NCI-H1105 (cell line): ENCODE measurements around the gene ZNF618.
A peak's percentile ranks its signal among the peaks of the same experiment; 100 is the strongest.
"Not testable (repeated sequence)": the region's sequence is repeated elsewhere in the genome, so short reads cannot be mapped to it uniquely, and the experiment has no call there.

Experiments used
- DNase-seq: peaks from one replicate; lab custom pipeline; 2025; lab: John Stamatoyannopoulos, UW

ZNF618 gene

GRCh38 chr9:113988385-113989016, 112.4 kb downstream of the ZNF618 start:
- no peak for DNase-seq

GRCh38 chr9:113989017-113989713, 113.1 kb downstream of the ZNF618 start:
- no peak for DNase-seq

GRCh38 chr9:113989714-113990569, 113.8 kb downstream of the ZNF618 start:
- no peak for DNase-seq

DNA sequence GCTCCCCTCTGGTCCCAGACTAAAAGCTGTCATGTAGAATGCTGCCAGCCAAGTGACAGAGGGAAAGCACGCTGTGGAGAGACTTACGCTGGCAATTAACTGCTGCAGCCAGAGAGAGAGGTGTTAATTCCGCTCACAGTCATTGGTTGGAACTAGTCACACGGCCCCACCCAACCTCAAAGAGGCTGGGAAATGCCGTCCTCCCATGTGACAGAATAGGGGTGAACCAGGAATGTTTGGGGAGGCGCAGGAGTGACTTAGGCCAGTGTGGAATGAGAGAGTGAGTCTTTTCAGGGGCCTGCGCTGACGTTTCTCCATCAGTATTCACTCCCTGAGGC, 114.4 kb downstream of the ZNF618 start:
- DNase-seq = no peak

DNA sequence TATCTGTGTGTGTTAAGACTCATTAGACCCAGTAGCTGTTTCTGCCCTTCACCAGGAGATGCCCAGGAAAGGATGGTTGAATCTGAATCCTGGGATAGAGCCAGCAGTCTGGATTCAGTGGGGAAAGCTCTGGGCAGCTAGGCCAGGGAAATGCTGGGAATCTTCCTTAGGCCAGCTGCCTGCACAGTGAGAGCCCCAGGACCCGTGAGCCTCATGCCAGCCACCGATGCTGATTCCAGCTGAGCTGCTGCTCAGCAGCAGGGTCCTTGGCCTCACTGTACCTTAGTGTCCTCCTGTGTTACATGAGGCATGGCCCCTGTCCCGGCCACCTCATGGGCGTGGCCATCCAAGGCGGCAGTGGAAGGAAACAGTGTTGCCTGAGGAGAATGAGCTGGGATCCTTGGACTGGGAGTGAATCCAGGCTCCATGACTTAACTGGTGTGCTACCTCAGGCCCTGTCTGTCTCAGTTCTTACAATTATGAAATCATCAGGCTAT, 114.9 kb downstream of the ZNF618 start:
- DNase-seq = no peak

GRCh38 chr9:113991714-113992113, 115.6 kb downstream of the ZNF618 start:
- no peak for DNase-seq

- DNase-seq = peak; percentile 36
Measured at GRCh38 chr9:113992276-113992951, 116.3 kb downstream of the ZNF618 start.

DNA sequence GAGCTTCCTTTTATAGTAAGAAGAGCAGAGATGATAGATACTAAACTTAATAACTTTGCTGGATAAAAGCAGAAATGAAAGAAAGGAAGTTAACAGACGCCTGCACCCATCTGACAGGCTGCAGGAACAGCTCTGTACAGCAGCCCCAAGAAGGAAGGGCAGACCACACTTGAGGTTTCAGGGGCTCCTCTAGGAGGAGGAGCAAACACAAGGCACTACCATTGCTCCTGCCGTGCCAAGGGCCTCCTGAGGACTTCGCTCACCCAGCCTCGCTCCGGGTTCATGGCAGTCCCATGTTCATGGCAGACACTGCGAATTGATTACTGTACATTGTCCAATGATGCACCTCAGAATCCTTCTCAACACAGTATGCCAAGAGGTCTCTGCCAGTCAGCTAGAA, 116.9 kb downstream of the ZNF618 start:
- no peak for DNase-seq

- peak; percentile 83 for DNase-seq
Measured at GRCh38 chr9:113993838-113994540, 117.9 kb downstream of the ZNF618 start.

DNA sequence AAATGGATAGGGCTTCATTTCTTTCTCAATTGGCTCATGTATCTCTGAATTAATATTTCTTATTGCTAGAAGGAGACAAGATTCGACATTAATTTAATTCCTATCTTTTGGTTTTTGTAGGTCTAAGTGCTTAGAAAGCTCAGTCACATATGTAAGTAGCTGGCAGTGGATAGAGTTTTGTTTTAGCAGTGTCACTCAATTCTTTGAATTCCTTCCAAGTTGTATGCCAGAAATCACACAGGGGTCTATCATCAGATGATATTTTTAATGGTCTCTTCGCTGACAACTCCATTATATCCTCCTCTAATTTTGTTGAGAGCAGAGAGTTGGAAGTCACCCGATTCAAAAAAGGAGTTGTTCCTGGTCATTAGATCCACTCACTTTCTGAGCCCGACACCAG, 119.3 kb downstream of the ZNF618 start:
- no peak for DNase-seq

DNA sequence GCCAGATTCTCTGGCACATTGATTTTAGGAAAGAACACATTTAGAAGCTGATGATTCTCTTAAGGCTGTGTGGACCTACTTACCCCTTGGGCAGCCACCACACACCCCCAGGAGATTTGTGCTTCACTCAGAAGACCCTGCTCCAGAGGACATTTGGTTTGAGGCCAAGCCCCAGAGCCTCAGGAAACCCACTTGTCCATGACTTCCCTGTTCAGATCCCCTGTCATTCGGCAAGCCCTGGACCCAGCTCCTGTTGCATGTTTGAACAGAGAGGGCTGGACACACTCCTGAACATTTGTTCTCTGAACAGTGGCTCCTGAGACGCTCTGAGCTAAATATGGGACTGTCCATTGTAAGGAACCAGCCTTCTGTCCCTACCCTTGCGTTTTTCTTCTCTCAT, 119.9 kb downstream of the ZNF618 start:
- DNase-seq = no peak

DNA sequence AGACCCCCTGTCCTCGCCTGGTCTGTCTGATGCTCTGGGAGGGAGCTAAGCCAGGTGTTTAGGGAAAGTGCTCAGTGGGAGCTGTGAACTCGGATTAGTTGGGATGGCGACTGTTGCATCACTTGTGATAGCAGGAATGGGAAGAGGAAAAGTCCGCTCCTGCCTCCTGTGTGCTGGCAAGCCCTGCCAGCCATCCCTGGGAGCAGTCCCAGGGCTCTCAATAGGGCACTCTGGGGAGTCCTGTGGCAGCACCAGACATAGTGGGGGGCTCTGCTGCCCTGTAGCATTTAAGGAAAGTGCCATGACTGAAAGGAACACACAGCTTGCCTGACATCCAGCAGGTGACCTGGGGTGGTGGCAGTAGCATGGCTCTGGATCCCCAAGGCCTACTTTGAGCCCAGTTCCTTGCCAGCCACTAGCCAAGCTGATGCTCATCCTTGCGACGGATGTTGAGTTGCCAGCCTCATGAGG, 120.5 kb downstream of the ZNF618 start:
- DNase-seq = no peak

DNA sequence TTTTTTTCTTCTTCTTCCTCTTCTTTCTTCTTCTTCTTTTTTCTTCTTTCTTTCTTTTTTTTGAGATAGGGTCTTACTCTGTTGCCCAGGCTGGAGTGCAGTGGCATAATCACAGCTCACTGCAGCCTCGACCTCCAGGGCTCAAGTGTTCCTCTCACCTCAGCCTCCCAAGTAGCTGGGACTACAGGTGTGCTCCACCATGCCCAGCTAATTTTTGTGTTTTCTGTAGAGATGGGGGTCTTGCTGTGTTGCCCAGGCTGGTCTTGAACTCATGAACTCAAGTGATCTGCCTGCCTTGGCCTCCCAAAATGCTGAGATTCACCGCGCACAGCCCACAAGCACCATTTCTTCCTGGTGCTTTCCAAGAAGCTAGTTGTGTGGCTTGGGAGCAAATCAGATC, 121.0 kb downstream of the ZNF618 start:
- DNase-seq = not testable (repeated sequence)

GRCh38 chr9:113997610-113998009, 121.5 kb downstream of the ZNF618 start:
- no peak for DNase-seq

GRCh38 chr9:113998114-113998513, 122.0 kb downstream of the ZNF618 start:
- DNase-seq = no peak

- DNase-seq = no peak
Measured at GRCh38 chr9:113998525-113999255, 122.6 kb downstream of the ZNF618 start.

DNA sequence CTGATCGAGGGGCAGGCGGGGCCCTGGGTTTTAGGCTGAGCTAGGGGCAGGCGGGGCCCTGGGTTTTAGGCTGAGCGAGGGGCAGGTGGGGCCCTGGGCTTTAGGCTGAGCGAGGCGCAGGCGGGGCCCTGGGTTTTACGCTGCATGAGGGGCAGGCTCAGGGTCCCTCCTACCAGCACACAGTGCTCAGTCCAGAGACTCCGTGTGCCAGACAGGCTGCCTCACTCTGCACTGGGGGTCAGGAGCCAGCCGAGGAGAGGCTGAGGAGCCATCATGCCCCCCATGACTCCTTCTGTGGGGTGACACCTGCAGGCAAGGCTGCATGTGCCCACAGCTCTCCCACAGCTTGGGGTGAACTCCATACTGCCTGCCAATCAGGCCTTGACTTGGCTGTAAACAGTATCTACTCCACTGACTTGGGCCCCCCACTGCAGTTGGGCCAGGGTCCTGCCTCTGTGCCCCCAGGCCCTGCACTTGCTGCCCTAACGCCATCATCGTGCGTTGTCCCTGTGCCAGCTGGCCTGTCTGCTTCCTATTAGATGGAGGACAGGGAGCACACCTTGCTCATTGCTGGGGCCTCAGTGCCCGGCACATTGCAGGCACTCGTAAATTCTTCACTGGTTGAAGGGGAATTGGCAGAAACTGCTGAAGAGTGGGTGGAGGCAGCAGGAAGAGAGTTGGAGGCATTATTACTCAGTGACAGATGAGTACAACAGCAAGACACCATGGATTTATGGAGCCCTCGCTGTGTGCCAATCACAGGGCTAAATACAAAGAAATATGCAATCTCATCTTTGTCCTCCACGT, 123.3 kb downstream of the ZNF618 start:
- DNase-seq = no peak

DNA sequence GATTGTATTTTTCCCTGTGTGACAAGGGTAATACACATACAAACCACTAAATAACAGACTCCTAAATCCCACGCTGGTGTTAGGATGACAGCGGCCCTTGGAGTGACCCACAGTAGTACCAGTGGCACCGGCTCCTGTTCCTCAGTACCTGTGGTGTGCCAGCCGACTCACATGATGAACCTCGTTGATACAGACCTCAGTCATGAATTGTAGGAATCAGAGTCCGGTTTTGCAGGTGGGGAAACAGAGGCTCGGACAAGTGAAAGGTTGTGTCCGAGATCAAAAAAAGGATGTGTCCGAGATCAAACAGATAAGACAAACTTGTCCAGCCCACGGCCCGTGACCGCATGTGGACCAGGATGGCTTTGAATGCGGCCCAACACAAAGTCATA, 124.0 kb downstream of the ZNF618 start:
- no peak for DNase-seq

- no peak for DNase-seq
Measured at GRCh38 chr9:114000671-114001409, 124.7 kb downstream of the ZNF618 start.

DNA sequence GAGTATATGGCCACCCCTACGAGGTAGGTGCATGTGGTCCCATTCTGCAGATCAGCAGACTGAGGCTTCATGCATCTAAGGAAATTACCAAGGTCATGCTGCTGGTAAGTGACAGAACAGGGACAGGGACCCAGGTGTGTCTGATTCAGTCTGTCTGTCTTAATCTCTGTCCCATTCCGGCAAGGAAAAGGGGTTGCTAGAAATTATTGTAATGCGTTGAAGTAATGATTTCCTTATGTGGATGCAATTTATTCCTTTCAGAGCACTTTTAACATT, 125.2 kb downstream of the ZNF618 start:
- DNase-seq = no peak
